Muscle of arm (tissue), 12 donors: ENCODE measurements around the gene TWSG1. TPM values are rescaled to one million over a fixed set of nuclear protein-coding genes. Genes with fewer than 3 reads are reported as not detected.
"Not testable (repeated sequence)": the region's sequence is repeated elsewhere in the genome, so short reads cannot be mapped to it uniquely, and the experiment has no call there.

Source experiments
- DNase-seq: peaks from one replicate; pipeline ENCODE4 v3.0.0-alpha.2; 2013
- polyA plus RNA-seq, 12 donors: library from polyadenylated mRNA; unstranded; fragments of 120-200 nt; gene quantifications; one replicate each; pipeline ENCODE4 v1.2.1, GENCODE V29; 2013; ENCODE audit not compliant: insufficient read length in 12 of 12

Gene TWSG1
- polyA plus RNA-seq, 12 donors = 42.0 to 108 (median 61.9) TPM; not detected in 1

DNA sequence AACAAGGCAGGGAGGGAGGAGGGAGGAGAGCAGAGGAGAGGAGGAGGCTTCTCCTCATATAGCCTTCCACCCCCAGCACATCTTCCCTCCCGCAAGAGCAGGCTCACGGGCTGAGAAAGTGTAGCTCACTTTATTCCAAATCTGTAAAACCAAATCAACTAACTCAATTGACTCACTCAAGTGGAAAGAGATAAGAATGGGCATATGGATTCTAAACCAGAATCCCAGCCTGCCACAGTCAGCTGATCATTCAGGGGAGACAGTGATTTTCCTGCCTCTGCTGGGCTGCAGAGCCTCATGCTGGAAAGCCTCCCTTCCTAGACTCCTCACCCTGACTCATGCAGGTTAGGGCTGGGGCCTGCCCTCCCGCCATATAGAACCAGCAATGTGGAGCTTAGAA, 4.2 kb upstream of the TWSG1 start:
- no peak for DNase-seq

DNA sequence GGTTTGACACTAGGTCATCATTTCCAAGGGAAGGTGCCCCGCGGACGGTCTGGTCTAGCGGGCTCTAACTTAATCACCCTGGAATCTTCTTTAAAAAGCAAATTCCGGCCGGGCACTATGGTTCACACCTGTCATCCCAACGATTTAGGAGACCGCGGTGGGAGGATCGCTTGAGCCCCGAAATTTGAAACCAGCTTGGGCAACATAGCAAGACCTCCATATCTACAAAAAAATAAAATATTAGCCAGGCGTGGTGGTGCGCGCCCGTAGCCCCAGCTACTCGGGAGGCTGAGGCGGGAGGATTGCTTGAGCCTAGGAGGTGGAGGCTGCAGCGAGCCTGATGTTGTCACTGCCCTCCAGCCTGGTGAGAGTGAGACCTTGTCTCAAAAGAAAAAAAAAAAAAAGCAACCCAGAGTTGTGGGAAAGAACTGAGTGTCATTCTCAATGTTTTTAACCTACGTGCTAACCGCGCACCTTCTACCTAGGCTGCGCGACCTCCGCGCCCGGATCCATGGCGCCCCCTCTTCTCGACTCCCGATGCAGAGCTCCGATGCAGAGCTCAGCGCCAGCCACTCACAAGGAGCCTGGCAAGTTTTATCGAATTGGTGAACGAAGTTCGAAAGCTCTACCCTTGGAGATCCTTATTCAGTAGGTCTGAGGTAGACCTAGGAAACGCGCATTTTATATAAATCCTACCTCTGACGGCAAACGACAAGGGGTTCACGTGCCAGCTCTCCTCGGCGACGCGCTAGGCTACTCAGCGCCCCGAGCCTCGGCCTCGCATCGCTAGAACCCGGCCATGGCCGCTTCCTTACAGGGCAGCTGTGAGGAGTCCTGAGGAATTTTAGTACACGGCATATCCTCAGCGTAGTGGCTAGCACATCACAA, 888 bp upstream of the TWSG1 start:
- DNase-seq = no peak

DNA sequence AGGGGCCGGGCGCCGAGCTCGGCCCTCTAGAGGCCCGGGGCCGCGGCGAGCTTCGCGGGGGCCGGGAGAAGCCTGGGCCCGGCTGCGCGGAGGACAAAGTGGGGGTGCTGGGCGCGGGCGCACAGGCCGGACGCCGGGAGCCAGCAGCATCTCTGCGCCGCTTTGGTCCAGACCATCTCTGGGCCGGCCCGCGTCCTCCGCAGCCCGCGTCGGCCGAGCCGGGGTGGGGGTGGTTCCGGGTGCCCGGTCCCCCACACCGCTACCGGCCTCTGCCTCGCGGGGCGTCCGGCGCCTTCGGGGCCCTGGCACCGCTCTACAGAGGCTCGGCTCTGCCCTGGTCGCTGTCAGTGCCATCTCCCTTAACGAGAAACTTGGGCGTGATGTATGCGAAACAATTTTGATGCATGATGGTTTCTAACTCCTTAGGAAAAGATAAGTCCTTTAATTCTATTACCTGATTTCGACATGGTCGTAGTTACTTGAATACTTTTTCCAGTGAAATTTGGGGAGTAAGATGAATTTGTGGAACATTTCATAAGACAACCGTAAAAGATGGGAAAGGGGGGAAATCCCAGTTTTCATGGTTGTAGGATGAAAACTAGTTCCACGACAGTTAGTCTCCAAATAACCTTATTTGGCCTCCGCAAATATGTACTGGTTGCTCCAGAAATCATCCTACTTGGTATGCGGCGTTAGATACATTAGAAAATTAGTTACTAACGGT, 562 bp downstream of the TWSG1 start:
- DNase-seq = no peak

DNA sequence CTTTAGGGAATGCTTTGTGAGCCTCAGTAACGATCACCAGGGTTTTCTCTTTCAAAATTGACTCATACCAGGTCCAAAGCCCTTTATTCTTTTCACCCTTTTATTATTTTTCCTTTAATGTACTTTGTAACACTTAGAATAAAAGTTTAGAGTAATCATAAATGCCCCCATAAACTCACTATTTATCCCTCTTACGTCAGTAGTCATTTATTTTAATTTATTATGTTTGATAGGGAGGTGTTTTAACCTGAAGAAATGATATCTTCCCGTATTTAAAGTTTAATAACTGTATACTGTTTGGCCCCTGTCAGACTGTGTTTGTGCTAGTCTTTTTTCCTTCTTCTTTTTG, 1.1 kb downstream of the TWSG1 start:
- no peak for DNase-seq

DNA sequence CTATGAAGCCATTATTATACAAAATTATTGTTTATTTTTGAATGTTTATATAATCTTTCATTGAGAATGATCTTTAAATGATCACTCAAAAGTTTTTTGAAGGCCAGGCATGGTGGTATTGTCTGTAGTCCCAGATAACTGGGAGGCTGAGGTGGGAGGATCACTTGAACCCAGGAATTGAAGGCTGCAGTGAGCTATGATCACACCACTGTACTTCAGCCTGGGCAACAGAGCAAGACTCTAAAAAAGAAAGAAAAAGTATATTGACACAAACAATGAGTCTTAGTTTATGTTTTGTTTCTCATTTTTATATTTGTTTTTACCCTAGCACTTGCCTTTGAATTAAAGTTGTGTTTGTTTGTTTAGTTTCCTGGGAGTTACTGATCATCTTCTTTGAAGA, 2.3 kb downstream of the TWSG1 start:
- no peak for DNase-seq

DNA sequence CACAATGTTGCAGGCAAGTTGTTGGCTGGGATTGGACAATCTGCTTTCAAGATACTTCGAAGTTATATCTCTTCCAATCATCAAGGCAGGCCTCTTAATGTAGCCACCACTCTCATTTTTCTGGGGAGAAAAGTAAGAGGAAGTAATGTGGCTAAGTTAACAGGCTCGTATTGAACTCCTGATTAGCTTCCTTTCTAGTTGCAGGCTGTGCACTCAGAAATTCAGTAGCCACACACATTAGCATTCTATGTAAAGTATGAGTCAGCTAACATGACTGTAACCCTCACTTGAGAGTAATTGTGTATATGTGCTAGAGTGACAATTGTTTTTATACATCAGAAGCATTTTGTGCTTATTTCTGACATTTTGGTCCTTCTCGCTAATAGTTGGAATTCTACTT, 3.3 kb downstream of the TWSG1 start:
- DNase-seq = no peak

DNA sequence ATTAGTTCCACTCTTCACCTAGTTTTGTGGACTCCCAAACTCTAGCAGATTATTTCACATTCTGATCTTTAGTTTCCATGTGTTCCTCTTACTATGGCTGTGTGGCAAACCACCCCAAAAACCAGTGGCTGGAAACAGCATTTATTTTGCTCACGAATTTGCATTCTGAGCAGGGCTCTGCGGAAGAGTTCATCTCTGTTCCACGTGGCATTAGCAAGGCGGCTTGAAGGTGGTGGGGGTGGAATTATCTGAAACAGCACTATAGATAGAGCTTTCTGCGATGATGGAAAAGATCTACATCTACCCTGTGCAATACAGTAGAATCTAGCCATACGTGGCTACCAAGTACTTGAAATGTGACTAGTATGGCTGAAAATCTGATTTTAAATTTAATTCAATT, 5.9 kb downstream of the TWSG1 start:
- DNase-seq = no peak

DNA sequence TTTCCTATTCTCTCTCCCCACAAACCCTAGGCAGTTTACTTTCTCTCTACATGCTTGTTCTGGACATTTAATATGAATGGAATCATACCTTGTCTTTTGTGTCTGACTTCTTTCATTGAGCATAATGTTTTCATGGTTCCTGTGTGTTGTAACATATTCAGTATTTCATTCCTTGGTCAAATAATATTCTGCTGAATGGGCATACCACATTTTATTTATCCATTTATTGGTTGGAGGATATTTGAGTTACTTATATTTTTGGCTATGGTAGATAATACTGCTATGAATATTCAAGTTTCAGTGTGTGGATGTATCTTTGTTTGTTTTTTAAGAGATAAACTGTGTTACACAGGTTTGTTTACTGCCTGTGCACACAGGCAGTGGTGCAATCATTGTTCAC, 9.0 kb downstream of the TWSG1 start:
- DNase-seq = no peak

DNA sequence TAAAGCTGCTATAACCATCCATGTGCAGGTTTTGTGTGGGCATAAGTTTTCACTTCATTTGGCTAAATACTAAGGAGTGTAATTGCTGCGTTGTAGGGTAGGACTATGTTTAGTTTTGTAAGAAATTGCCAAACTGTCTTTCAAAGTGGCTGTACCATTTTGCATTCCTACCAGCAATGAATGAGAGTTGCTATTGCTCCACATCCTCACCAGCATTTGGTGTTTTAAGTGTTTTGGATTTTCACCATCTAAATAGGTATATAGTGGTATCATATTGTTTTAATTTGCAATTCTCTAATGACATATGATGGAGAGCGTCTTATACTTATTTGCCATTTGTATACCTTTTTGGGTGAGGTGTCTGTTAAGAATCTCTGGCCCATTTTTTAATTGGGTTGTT, 12.2 kb downstream of the TWSG1 start:
- no peak for DNase-seq

DNA sequence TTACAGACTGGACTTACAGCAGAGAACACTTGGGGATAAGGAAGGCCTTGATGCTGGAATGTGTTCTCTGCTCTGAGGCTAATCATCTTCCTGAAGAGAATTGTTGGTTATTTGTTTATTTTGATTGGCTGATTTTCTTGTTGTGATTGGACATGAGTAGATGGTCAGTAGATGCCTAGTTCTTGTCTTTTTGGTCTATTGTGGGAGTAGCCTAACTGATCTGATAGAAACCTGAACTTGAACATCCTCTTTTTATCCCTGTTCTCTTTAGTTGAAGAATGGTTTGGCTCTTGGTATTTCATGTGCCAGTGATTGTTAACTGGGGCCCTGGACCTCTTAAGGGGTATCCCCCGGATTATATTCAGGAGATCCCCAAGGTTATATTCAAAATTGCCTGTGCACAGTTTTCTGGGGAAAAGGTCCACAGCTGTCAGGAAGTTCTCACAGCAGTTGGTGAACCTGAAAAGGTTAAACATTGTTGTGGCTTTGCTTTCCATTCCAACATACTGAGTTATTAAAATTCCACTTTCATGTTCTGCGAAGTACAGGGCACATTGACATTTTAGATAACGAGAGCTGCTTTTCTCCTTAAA, 13.6 kb downstream of the TWSG1 start:
- DNase-seq = no peak

DNA sequence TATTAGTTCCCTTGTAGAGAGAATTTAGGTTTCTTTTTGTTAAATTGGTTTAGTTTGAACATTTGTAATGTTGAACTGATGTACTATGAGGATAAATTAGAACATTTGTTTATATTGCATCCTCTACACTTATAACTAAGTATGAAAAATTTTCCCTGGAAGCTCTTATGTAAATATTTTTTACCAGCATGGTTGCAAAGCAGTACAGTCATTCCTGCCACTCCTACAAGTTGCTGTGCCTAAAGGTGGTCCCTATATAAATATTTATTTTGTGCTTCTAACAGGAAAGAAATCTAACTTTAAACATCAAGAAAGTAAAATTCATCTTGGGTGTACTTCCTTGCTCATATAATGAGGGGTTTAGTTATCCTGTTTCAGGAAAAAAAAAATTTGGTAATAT, 14.2 kb downstream of the TWSG1 start:
- no peak for DNase-seq

DNA sequence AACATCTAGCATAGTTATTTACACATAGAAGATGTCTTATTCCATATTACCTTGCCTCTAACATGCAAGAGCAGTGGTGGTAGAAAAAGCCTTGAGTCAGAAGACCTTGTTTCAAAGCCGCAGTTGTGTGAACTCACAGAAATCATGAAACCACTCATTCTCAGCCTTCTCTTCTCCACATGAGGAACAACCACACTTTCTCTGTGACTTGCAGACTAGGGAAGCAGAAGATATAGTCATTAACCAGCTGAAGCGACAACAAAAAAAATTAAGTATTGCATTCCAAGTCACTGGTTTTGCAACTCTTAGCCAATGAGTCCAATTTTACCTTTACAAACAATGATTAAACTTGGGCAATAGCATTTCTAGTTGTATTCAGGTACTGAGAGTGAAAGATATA, 19.0 kb downstream of the TWSG1 start:
- DNase-seq = no peak

DNA sequence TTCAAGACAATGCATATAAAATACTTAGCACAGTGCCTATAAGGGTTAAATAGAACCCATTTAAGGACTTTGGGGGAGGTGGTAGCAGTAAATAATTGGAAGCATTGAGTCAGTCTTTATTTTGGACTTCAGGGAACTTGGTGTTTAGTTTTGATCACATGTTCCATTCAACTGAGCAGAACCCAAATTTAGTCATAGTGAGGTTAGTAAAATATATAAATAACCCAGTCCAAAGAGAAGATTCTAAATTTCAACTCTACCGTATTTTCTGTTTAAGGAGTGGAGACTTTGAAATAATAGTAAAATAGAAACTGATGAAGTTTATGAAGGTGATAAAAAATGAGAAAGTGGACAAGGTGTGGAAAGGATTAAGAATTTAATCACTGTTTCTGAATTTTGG, 19.7 kb downstream of the TWSG1 start:
- DNase-seq = no peak

DNA sequence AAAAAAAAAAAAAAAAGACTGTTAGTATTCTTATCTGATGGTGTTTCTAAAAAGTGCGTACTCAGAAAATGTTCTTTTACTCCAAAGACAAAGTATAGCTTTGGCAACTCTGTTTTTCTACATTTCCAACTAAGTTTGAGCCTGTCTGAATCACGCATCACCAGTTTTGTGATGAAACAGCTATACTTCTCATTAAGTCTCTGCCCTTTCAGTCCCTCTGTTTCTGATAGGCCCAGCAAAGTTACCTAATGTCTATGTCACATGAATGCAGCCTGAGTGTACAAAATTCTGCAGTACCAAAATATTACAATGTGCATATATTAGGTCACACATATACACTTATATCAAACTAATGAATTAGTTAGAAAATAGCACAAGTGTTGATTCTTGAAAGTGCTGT, 22.4 kb downstream of the TWSG1 start:
- no peak for DNase-seq

DNA sequence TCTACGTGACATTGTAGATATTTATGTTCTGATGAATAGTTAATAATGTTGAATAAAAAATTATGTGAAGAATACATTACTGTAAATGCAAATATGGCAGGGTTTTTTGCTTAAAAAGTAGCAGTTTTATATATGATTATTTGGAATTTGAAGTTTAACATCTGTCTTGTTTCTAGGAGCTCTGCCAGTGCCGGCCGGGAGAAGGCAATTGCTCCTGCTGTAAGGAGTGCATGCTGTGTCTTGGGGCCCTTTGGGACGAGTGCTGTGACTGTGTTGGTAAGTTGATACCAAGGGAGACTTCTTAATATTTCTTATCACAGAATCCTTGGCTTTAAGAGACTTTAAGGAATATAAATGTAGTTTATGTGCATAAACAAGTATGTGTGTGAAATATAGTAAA, 25.2 kb downstream of the TWSG1 start:
- no peak for DNase-seq

DNA sequence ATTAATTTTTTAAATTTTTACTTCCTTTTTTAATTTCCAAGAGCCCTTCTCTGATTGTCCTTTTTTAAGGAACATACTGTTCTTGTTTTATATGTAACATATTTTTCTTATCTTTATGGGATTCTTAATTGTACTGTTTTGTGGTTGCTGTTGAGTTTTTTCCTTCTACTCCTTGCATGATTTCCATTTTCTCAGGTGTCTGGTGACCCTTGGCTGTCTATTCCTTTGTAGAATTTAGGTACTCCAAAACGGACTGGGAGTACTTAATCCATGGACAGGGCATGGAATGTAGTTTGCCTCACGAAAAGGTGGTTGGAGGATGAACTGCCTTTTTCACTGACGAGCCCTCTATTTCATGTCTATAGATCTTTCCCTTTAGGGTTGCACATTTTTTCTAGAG, 26.6 kb downstream of the TWSG1 start:
- no peak for DNase-seq

DNA sequence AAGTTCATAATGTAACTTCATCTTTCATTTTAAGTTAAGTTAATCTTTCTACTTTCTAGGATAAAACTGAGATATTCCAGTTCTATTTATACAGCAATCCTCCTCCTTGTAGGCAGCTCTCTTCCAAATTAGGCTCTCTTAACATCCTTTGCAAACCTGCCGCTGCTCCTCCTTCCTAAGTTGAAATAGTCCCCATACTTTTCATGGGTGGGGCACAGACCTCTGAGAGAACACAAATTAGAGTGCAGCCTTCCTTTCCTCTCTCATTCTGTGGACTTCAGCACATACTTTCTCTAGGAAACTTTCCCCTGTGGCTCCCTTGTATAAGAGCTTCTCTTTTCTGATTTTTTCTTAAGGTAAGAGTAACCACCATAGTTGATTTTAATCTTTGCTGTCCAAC, 28.3 kb downstream of the TWSG1 start:
- no peak for DNase-seq

DNA sequence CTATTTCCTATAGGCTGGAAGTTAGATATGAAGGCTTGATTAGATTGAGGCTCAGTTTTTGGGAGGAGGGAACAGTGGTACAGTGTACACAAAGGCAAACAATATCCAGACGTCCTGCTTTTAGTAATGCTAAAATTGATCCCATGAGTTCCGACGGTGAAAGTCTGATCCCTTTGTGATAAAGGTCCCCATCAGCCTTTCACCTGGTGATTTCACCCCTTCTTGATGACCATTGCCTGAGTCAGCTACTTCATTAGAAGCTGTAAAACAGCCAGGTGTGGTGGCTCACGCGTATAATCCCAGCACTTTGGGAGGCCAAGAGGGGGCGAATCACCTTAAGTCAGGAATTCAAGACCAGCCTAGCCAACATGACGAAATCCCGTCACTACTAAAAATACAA, 29.7 kb downstream of the TWSG1 start:
- no peak for DNase-seq

DNA sequence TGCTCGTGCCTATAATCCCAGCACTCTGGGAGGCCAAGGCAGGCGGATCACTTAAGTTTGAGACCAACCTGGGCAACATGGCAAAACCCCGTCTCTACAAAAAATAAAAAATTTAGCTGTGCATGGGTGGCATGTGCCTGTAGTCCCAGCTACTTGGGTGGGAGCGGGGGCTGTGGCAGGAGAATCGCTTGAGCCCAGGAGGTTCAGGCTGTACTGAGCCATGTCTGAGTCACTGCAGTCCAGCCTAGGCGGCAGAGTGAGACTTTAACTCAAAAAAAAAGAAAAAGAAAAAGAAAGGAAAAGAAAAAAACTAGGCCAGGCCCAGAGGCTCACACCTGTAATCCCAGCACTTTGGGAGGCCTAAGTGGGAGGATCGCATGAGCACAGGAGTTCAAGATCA, 30.8 kb downstream of the TWSG1 start:
- no peak for DNase-seq

DNA sequence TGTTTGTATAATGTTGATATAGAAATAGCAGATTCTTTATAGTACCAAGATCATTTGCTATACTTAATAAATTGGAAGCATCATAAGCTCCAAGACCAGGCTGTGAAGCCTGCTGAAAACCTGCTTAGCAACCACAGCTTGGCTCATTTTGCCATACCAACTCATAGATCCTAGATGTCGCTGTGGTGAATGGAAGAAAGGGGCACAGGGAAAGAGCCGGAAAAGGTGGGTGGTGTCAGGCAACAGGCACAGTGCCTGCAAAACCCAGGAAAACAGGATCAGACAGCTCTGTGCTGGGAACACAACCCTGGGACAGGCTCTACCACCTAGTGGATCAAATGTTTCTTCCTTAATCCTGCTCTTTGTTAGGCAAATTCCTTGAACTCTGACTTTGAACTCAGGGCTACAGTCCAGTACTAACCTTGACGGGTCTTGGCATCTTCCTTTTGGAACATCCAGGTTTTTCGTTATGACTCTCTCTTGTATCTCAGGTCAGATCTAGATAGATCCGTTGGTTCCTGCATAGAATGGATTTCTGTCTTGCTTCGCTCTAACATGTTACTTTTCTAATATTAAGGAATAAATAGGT, 31.6 kb downstream of the TWSG1 start:
- peak; percentile 39 for DNase-seq

DNA sequence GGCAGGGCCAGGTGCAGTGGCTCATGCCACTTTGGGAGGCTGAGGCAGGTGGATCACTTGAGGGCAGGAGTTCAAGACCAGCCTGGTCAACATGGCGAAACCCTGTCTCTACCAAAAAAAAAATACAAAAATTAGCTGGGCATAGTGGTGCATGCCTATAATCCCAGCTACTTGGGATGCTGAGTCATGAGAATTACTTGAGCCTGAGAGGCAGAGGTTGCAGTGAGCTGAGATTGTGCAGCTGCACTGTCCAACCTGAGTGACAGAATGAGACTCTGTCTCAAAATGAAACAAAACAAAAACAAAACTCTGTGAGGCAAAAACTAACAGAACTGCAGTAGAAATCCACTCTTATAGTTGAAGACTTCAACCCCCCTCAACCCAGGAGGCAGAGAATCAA, 38.7 kb downstream of the TWSG1 start:
- not testable (repeated sequence) for DNase-seq

DNA sequence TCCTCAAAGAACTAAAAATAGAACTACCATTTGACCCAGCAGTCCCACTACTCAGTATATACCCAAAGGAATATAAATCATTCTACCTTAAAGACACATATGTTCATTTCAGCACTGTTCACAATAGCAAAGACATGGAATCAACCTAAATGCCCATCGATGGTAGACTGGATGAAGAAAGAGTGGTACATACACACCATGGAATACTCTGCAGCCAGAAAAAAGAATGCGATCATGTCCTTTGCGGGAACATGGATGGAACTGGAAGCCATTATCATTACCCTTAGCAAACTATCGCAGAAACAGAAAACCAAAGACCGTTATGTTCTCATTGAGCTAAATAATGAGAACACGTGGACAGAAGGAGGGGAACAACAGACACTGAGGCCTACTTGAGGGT, 44.5 kb downstream of the TWSG1 start:
- no peak for DNase-seq

DNA sequence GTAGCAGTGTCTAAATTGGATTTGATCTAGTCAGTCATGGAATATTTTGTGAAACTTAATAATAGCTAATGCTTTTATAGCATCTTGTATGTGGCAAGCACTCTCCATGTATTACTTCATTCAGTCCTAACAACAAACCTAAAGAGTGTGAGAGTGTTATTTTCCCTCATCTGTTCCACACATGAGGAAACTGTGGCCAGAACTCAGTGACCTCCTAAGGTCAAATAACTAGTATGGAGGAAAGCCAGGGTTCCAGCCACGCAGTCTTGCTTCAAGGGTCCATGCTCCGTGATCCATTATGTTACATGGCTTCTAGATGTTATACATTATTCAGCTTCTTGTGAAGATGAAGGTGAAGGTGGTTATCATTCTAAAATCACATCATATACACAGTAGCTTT, 45.5 kb downstream of the TWSG1 start:
- DNase-seq = no peak
